ENCODE measurements around the gene ITIH1.
A peak's percentile ranks its signal among the peaks of the same experiment; 100 is the strongest.

ITIH1 gene

DNA sequence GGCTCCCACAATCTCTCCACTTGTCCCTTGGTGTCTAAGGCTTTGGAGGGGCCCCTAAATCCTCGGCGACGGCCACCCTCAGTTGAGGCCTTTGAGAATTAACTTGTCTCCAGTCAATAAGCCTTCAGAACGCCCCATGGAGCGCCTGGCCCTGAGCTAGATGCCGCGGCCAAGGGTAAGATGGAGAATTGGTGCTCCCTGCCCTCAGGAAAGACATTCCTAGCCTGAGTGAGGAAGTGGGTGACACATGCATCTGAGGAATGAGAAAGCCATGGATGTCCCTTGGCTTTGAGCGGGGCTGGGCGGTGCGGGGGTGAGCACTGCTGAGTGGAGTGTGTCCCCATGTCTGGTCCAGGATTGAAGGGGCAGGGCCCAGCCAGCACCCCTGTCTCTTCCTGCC is 39.8 kb downstream of the ITIH1 start:
- DNase-seq = peak; percentile 13

DNA sequence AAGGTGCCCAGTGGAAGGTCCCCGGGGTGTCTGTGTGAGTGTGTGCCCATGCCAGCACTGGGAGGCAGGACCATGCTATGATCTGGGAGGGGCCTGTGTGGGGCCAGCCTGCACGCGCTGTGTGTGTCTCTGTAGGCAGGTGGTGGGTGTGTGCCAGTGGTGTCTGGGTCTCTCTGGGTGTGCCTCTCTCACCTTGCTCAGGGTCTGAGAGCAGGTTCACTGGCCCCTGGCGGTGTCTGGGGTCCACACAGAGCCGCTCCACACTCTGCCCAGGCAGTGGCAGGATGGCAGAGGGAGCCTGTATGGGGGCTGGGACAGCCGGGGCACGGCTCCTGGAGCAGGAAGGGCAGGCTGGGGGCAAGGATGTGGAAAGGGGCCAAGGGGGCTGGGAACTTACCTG is 40.5 kb downstream of the ITIH1 start:
- DNase-seq = no peak

DNA sequence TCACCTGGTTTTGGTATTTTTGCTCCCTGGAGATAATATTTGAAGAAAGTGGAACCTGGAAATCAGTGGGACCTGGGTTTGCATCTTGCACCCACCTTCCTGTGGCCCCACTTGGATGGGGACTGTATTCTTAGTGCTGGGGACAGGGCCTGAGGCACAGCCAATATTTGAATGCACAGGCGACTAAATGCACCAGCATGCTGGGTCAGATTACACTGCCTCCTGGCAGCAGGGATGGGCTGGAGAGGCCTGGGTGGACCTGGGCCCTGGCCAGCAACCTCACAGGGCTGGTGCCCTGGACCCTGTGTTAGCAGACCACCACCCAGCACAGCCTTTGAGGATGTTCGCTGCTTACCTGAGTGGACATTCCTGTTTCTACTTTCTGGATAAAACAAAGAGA is 42.5 kb downstream of the ITIH1 start:
- no peak for DNase-seq

DNA sequence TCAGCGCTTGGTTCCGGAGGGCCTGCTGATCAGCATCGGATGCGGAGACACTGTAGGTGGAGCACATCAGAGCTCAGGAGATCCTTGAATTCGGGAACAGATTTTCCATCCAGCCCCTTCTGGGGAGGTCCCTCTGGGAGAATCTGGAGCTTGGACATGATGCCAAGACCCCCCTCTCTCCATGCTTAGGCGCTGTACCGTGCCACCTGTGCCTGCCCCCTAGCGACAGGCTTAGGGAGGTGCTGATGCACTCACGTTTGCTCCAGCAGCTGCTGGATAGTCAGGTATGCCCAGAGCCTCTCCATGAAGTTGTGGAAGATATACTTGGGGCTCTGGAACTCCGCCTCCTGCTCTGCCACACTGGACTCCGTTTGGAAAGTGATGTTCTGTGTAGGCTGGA is 43.3 kb downstream of the ITIH1 start:
- DNase-seq = peak; percentile 22

DNA sequence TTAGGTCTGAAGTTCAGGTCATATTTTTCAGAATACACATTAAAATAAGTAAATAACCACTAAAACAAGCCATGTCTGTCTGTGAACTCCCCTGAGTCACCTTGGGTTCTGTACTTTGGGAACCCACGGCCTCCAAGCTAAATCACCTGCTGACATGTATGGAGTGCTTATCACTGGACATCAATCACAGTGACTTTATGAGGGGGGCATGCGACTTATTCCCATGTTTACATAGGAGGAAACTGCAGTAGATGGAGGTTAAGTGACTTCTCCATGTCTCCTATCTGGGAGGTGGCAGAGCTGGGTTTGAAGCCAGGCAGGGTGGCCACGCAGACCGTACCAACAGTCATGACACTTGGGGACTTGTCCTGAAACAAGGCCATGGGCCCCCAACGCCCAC is 45.0 kb downstream of the ITIH1 start:
- DNase-seq = no peak

DNA sequence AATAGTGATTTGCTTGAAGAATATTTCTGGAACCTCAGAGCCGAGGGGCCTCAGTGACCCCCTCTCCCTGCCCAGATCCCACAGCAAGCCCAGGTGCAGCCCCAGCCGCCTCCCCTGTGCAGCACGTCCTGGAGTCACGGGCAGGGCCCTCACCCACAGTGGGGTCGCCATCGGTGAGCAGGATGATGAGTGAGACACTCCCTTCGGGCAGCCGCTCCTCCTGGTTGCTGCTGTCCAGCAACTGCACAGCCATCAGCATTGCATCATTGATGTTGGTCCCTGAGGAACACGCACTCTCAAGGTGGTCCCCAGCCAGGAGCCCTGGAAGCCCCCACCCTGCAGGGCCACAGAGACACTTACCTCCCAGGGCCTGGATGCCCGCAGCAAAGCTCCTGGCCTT is 46.6 kb downstream of the ITIH1 start:
- DNase-seq = no peak

DNA sequence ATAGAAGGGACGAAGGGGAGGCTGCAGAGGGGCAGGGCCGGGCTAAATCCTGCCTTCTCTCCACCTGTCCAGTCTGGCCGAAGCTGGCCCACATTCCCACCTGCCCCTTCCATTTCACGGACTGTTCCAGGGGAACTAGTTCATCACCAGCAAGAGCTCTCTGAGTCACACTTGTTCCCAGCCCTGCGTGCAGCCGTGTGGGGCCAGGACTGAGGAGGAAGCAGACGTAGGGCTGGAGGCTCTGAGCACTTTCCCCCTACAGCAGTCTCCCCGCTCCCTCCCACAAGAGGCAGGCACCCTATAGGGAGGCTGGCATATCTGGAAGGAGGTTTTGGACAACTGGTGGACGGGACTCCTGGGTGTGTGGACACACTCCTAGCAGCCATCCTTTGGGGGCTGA is 50.0 kb downstream of the ITIH1 start:
- peak; percentile 50 for DNase-seq

DNA sequence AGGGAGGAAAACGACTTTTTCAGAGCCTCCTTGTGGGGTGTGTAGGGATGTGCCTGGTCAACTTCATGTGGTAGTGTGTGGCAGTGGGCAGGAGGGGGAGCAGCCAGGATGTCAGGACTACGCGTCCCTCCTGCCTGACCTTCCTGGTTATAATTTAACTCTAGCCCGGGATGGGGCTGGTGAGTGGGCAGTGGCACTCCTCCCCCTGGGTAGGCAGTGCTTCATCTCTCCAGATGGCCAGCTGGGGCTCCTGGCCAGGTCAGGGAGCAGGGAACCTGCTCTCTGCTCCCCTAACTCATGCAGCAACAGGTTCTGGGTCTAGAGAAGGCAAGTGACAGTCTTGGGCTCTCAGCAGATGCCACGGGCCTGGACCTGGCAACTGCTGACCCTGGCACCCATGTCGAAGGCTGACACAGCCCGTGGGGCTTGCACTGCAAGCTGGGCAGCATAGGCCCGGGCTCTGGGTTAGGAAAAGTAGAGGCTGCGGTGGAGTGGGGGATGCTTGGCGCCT is 50.5 kb downstream of the ITIH1 start:
- no peak for DNase-seq

DNA sequence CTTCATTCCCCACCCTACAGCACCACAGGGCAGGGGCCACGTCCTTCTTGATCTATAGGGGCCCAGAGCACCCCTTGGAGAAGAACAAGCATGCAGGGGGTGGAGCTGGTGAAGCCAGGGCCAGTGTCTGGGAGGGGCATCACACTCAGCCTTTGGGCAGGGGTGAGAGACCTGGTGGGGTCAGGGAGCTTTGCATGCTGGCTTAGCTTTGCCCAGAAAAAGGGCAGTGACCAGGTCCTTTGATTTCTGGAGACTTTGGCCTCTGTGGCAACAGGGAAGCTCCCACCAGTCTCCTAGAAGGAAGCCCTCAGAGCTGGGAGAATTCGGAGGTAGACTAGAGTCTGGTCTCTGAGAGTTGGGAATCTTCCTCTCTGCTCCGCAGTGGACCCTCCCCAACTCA is 52.1 kb downstream of the ITIH1 start:
- DNase-seq = no peak

DNA sequence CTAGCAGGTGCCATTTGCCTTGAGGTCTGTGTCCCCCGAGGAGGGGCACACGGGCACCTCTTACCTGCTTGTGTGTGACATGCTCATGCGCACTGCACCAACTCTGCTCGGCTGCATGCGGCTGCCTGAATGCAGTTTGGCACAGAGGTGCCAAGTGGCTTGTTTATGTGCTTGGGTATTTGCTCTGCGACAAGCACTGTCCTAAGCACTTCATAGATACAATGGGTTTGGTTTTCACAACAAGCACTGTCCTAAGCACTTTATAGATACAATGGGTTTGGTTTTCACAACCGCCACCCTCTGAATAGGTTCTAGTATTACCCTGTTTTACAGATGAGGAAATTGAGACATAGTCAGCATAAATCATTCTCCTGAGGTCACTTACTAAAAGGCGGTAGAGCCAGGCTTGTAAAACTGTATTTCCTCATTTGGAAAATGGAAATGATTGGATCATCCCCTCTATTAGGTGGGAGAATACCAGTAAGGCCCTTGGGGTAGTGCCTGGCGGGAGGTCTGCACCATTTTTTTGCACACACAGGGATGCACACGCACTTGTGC is 52.6 kb downstream of the ITIH1 start:
- no peak for DNase-seq

DNA sequence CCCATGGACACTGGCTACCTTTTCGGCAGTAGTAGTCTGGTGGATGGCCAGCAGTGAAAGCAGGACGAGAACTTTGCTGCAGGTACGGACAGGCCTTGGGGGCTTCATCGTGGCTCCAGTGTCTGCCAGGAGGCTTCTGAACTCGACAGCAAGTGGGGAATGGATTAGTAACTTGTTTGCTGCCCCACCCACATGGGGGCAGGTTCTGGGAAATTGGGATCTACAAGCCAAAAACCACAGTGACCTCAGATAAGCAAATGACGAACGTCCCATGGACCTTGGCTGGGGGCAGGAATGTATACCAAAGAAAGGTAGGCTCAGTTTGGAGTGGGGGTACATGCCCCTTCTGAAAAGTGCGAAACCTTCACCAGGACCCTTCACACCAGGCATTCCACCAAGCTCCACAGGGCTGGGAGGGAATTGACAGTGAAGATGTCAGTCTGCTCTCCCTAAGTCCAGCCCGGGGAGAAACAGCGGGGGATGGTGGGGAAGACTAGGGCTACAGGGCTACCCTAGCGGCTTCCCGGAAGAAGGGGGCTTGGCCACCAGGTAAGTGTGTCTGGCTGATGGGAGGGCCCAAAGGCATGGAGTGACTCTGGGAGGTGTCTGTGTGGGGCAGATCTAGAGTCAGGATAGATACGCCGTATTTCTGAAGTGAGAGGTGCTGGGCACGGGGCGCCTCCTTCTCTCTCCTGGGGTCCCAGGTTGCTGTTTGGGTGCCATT is 53.3 kb downstream of the ITIH1 start, which contains the start of gene ITIH4:
Gene ITIH4, minus strand, starts transcription at position 138 of the 724 bp plus-strand sequence. Its CDS starts 30 bp downstream, at position 108.
- DNase-seq = no peak

DNA sequence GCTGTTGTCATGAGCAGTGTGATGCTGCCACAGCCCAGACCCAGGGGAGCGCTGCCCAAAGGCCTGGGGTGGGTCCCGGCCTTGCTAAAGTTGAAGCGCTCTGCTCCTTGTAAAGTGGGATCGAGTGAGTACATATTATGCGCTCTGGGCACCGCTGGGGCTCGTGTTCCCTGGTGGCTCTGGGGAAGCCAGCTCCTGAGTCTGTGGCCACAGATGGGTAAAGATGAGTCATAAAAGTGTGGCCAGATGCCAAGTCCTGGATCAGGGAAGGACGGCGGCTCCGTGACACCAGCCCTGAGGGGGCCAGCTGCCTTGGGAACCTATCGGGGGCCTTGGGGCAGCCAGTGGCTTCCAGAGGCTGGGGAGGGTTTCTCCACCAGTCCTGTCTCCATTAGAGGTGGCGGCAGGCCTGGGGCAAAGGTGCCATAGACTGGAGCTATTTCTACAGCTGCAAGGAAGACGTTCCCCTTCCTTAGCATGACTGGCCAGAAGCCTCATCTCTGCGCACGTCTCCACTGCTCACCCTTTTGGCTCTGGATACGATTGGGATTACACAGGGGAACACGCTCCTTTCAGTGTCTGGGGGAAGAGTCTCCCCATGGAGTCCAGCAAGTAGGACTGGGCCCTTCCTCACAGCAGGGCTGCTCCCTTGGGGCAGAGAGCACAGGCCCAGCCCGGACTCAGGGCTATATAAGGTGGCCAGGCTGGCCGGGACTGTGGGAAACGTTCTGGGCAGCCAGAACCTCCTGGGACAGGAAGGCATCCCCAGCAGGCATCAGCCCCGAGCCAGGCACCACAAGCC is 54.3 kb downstream of the ITIH1 start:
- peak; percentile 89 for DNase-seq

DNA sequence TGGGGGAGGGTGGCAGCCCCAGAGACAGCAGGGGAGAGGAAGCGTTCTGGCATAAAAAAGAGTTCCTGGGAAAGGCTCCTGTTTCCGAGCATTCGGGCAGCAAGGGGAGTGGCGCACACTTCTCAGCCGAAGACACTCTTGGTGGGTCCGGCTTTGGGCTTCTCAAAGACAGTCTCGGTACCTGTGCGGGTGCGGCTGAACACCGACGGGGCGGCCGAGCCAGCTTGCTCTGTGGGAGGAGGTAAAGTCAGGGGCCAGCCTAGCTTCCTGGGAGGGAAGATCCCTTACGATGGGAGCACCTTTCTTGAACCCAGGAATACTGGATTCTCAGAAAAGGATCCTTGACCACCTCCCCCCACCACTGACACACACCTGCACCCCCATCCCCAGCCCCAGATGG is 55.8 kb downstream of the ITIH1 start:
- no peak for DNase-seq

DNA sequence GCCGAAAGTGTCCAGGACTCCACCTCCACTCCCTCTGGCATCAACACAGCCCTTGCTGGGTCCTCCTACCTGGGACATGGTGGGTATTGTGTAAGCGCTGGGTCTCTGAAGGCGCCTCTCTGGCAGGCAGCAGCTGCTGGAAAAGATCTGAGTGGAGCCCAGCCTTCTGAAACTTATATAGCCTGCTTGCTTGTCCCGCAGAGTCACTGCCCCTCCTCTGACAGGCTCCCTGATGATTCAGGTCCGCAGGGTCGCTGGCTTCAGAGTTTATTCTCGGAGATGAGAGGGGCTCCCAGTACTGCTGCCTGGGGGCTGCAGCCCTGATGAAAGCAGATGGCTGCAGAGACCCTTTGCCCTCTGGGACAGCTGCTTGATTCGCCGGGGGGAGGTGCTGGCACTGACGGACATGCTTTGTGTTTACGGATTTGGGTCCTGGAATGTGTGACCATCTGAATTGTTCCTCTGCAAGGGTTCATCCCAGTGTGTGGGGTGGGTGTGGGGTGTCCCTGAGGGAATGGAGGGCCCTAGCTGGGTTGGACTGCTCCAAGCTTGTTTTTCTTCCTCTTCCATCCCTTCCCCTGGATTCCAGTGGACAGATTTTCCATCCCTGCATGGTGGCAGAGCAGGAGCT is 57.6 kb downstream of the ITIH1 start, which contains the start of gene MUSTN1:
Gene MUSTN1, minus strand, starts transcription at position 149 of the 631 bp plus-strand sequence. Its CDS starts 71 bp downstream, at position 78.
- no peak for DNase-seq

DNA sequence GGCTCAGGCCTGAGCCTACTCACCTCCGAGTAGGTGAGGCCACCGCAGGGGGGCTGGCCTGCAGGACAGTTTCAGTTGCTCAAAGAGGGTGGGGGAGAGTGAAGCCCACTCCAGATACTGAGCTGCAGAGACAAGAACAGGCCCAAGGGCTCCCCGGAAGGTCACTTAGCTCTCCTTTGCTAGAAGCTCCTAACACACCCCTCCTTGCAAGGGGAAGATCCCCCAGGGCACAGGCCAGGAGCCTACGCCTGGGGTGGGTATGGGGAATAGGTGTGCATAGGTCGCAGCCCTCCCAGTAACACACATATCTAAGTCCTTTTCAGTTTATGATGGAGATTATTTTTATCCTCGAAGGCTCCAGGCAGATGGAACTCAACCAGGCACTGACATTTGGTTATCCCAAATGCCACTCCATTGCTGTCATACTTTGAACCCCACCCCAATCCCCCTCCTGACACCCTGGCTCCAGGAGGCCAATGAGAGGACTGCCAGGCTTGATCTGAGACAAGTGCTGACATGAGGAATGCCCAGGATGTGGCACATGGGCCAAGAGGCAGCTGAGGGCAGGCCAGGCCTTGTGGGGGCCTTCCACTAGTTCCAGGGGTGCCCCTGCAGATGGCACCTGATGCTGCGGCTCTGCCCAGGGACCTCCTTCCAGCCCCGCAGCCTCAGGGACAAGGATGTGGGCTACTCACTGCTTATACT is 58.5 kb downstream of the ITIH1 start:
- DNase-seq = no peak

DNA sequence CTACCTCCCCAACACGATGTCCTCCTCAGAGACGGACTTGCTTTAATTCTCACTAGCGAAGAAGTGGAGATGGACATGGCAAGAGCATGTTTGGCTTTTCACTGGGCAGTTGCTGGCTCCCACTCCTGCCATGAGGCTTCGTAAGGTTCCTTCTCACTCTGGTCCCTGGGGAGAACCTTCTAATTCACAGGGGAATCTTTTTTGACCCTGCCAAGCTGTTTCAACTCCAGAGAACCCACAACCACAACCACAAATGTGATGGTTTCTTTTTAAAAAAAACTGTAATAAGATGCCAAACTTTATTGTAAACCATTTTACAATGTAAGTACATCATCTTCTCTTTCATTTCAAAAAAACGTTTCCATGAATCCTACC is 59.1 kb downstream of the ITIH1 start:
- no peak for DNase-seq

DNA sequence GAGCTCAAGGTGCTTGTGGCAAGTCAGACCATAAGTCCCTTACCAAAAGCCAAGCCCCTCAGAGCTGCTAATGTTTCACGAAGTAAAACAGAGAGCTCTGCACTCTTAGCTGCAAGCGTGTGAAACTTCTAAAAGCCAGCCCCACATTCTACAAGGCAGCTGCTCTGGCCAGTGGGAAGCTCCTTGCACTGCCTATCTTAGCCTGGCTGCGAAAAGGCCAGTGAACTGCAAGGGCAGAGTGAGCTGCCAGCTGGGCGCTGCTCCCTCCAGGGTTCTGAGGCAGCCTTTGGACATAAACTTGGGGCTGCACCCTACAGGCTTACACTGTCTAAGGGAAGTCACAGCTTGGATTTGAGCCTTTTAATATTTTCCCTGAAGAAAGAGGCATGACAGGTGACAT is 59.6 kb downstream of the ITIH1 start:
- DNase-seq = no peak

DNA sequence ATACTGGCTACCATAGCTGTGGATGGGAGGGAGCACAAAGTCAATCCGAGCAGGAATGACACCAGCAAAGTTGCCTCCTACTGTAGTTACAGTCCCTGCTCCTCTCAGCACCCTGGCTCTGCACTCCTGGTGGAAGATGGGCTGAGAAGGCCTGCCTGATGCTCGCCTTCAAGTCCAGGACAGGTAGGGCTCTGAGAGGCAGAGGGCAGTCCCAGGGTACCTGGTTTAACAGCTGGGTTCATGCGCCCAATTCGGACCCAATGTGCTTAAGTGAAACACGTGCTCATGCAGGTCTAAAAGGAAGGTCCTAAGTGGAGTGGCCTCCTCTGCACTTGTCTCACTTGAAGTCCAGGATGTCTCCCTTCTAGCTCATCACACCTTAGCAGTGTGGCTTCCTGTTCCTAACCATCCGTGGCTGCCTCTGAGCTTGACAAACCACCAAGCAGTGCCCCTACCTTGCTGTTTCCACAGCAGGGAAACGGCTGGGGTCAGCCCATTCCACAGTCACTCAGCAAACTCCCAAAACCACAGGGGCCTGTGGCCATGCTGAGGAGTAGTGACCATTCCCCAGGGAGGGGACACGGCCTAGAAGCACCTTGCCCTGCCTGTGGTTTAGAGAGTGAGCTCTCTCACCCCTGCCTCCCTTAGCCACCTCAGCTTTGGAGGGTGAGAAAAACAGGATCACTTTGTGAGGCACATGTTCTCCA is 61.3 kb downstream of the ITIH1 start:
- no peak for DNase-seq

DNA sequence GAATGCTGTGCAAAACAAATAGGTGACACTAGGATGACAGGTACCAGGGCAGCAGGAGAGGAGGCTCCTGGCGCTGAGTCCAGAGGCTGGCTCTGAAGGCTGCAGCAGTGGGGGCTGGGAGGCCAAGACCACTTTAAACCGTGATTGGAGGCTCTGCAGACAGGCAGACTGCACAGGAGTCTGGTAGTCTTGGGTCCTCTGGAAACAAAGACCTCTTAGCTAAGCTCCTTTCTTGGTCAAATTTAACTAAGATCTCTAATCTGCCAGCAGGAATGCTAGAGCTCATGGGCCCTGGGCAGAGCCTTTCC is 61.8 kb downstream of the ITIH1 start:
- no peak for DNase-seq

DNA sequence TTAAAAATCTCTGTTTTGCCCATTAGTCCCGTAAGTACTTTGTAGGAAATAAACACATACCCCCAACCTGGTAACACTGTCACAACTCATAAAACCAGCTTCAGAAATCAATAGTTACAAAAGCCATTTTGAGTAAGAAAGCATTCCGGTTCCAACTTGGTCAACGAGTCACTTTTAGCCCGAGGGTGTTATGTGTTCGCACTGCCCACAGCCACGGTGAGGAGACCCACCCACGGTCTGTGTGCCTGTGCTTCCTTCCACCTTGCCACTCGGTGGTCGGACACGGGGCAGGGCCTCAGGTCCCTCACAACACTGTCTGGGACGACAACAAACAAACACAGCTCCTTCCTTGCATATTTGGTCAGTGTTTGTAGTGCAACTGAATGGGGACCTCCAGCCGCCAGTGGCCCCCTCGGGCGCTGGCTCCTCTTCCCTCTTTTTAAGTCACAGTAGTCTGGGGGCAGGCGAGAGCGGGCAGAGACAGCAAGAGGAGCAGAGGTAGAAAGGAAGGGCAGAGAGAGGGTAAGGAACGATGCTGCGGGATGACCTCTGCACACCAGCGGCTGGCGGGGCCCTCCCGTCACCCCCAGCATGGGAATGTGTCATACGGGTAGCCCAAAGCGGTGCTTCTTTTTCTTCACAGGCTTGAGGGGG is 62.6 kb downstream of the ITIH1 start:
- no peak for DNase-seq

DNA sequence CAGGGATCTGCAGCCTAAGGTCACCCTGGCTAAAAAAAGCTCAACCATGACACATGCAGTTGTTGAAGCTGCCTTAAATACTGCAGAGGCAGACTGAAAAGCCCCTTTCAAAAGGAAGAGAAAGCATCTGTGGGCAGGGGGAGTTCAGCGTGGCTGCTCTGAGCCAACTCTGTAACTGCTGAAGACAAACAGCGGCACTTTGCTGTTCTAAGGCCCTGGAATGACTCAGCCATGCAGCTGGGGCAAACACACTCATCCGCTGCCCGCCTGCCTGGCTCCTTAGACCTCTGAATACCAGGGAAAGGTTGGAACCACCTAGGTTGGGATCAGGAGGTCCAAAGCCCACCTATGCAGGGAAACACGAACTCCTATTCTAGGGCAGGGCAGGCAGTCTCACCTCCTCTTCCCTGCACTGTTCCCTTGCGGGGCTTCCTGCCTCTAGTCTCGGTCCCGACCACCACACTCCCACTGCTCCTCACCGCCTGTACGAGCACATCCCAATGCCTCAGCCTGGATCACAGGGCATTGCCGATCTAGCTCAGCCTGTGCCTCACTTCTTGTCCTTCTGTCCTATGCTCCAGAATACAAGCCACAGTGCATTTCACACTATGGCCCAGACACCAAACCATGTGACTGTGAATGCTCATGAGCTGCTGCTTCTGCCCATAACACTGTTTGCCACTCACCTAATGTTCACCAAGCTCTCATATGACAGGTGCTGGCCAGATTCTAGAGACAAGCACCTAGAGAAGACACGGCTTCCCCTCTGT is 64.0 kb downstream of the ITIH1 start:
- no peak for DNase-seq
